NB4 (cell line): ENCODE measurements around the gene RGS3.
A peak's percentile ranks its signal among the peaks of the same experiment; 100 is the strongest.

ENCODE experiments used
- DNase-seq: peaks from one replicate; pipeline ENCODE4 v3.0.0; 2010; ENCODE audit warnings: low read depth
- H3K4me3 ChIP-seq: one replicate; pipeline ENCODE4 v1.5.1; 2011; ENCODE audit warnings: mild to moderate bottlenecking, low read depth, low read length, moderate library complexity
- CTCF ChIP-seq: IDR thresholded peaks from one replicate; pipeline ENCODE4 v1.5.1; 2012; ENCODE audit warnings: low read depth, low read length
- MAX ChIP-seq: IDR thresholded peaks from 2 replicates; pipeline ENCODE4 v1.6.1; 2011; ENCODE audit warnings: low read depth, low read length
- MYC ChIP-seq: IDR thresholded peaks from 2 replicates; pipeline ENCODE4 v1.6.1; 2011; ENCODE audit warnings: low read depth, low read length
- POLR2A ChIP-seq: IDR thresholded peaks from 2 replicates; pipeline ENCODE4 v1.6.1; 2011; ENCODE audit warnings: mild to moderate bottlenecking; ENCODE audit not compliant: insufficient read length; ENCODE audit errors: extremely low read depth

The RGS3 gene

GRCh38 chr9:113520109-113520642, 56.6 kb downstream of the RGS3 start:
- DNase-seq = no peak
- TF ChIP-seq MAX = no peak
- H3K4me3 ChIP-seq = no peak overlapping the region

- no peak for DNase-seq
- H3K4me3 ChIP-seq = no peak overlapping the region
- TF ChIP-seq MYC (no peak), POLR2A (no peak), MAX (no peak), CTCF (no peak)
Measured at GRCh38 chr9:113521693-113522255, 58.2 kb downstream of the RGS3 start.

- no peak overlapping the region for H3K4me3 ChIP-seq
Measured at GRCh38 chr9:113522419-113522818, 58.9 kb downstream of the RGS3 start.

GRCh38 chr9:113522858-113523257, 59.3 kb downstream of the RGS3 start:
- no peak for TF ChIP-seq POLR2A
- no peak for TF ChIP-seq CTCF
- TF ChIP-seq MAX = no peak
- DNase-seq = no peak

More at GRCh38 chr9:113522419-113522818, 58.9 kb downstream of the RGS3 start:
- DNase-seq = no peak
- TF ChIP-seq CTCF = no peak
- TF ChIP-seq MAX = no peak
- TF ChIP-seq MYC = no peak
- TF ChIP-seq POLR2A = no peak

GRCh38 chr9:113523421-113524141, 60.1 kb downstream of the RGS3 start:
- peak; percentile 49 for DNase-seq
- no peak for TF ChIP-seq CTCF
- no peak for TF ChIP-seq MAX
- no peak for TF ChIP-seq POLR2A
- TF ChIP-seq MYC = no peak
- no peak overlapping the region for H3K4me3 ChIP-seq

More at GRCh38 chr9:113522858-113523257, 59.3 kb downstream of the RGS3 start:
- H3K4me3 ChIP-seq = no peak overlapping the region

- H3K4me3 ChIP-seq = no peak overlapping the region
- TF ChIP-seq MYC (no peak), POLR2A (no peak), MAX (no peak), CTCF (no peak)
- no peak for DNase-seq
Measured at GRCh38 chr9:113524468-113524867, 60.9 kb downstream of the RGS3 start.
